Measurements from ENCODE around the gene B3GALT6.

Gene B3GALT6

GRCh38 chr1:1262758-1263157 lies 30.7 kb downstream of the B3GALT6 start:
- no peak for DNase-seq (ENCODE audit: low read depth in 1 of 2, low spot score in 1 of 2)
- no peak for TF ChIP-seq GABPA (IDR thresholded peaks at IDR 0.05; ENCODE audit: low read depth)
- TF ChIP-seq CTCF (IDR thresholded peaks at IDR 0.05; ENCODE audit: insufficient read depth, low read length), result no peak
- no peak for TF ChIP-seq SPI1 (IDR thresholded peaks at IDR 0.05; ENCODE audit: borderline replicate concordance, low read depth)
- no peak for TF ChIP-seq REST (IDR thresholded peaks at IDR 0.05; ENCODE audit: insufficient replicate concordance, low read depth)
- no peak overlapping the region for H3K4me3 ChIP-seq (replicated peaks; ENCODE audit: insufficient read depth, low read length)
- no peaks in the 10 kb centered on the region for H3K27me3 ChIP-seq (ENCODE audit: insufficient read depth, poor library complexity, severe bottlenecking)
- no peak overlapping the region for H3K27ac ChIP-seq (replicated peaks)

GRCh38 chr1:1264026-1264425 lies 32.0 kb downstream of the B3GALT6 start:
- no peak overlapping the region for H3K27ac ChIP-seq (replicated peaks)

GRCh38 chr1:1264868-1265272 lies 32.8 kb downstream of the B3GALT6 start:
- no peak for DNase-seq (ENCODE audit: low read depth in 1 of 2, low spot score in 1 of 2)
- Histone ChIP-seq H3K4me3 (replicated peaks; ENCODE audit: insufficient read depth, low read length) (no peak overlapping the region), H3K27ac (replicated peaks) (no peak overlapping the region), H3K27me3 (ENCODE audit: insufficient read depth, poor library complexity, severe bottlenecking) (no peaks in the 10 kb centered on the region)
- no peak for TF ChIP-seq GABPA (IDR thresholded peaks at IDR 0.05; ENCODE audit: low read depth)
- peak; percentile 1 for TF ChIP-seq CTCF (IDR thresholded peaks at IDR 0.05; ENCODE audit: insufficient read depth, low read length)

More at GRCh38 chr1:1264026-1264425, 32.0 kb downstream of the B3GALT6 start:
- no peaks in the 10 kb centered on the region for H3K27me3 ChIP-seq (ENCODE audit: insufficient read depth, poor library complexity, severe bottlenecking)
- H3K4me3 ChIP-seq (replicated peaks; ENCODE audit: insufficient read depth, low read length), result no peak overlapping the region
- no peak for DNase-seq (ENCODE audit: low read depth in 1 of 2, low spot score in 1 of 2)
- no peak for TF ChIP-seq CTCF (IDR thresholded peaks at IDR 0.05; ENCODE audit: insufficient read depth, low read length)
- no peak for TF ChIP-seq SPI1 (IDR thresholded peaks at IDR 0.05; ENCODE audit: borderline replicate concordance, low read depth)
- no peak for TF ChIP-seq POLR2AphosphoS5 (IDR thresholded peaks at IDR 0.05; ENCODE audit: low read depth)
- no peak for TF ChIP-seq GABPA (IDR thresholded peaks at IDR 0.05; ENCODE audit: low read depth)
- TF ChIP-seq REST (IDR thresholded peaks at IDR 0.05; ENCODE audit: insufficient replicate concordance, low read depth), result no peak

GRCh38 chr1:1267488-1268283 lies 35.6 kb downstream of the B3GALT6 start:
- Histone ChIP-seq H3K27ac (replicated peaks) (no peak overlapping the region), H3K4me3 (replicated peaks; ENCODE audit: insufficient read depth, low read length) (no peak overlapping the region), H3K27me3 (ENCODE audit: insufficient read depth, poor library complexity, severe bottlenecking) (no peaks in the 10 kb centered on the region)
- no peak for TF ChIP-seq GABPA (IDR thresholded peaks at IDR 0.05; ENCODE audit: low read depth)
- no peak for TF ChIP-seq REST (IDR thresholded peaks at IDR 0.05; ENCODE audit: insufficient replicate concordance, low read depth)
- TF ChIP-seq SPI1 (IDR thresholded peaks at IDR 0.05; ENCODE audit: borderline replicate concordance, low read depth), result no peak
- TF ChIP-seq CTCF (IDR thresholded peaks at IDR 0.05; ENCODE audit: insufficient read depth, low read length), result no peak
- TF ChIP-seq POLR2AphosphoS5 (IDR thresholded peaks at IDR 0.05; ENCODE audit: low read depth), result no peak; the same call in 1 of the 2 replicates
- DNase-seq (ENCODE audit: low read depth in 1 of 2, low spot score in 1 of 2), result no peak

Measured in HL-60 (cell line).